ENCODE measurements around the gene HES6.

HES6 gene

DNA sequence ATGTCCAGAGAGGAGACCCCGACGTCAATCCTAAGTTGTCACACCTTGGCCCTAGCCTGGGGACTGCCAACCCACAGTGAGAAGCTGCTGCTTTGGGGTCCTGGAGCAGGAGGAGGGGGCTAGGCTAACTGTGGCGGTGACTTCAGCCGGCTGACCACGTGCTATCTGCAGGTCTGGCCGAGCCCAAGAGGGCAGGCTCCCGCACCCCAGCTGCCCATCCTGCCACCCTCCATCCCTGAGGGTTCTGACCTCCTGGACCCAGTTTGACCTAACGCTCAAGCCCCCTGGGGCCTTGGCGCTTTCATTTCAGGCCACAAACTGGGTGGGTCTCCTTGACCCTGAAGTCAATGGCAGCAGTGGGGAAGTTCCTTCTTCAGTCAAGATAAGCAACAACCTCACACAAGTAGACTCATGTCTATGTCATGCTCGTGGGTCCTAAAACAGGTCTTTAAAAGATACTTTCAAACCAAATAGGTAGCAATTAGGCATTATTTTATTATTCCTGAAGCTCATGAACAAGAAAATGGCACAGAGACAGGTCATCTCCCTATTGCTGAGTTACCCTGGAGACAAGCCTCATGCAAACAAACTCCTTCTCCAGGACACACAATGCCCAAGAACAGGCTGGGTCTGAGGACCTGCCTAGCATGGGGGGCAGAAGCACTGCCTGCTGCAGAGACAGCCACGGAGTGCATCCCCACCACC lies 2.3 kb downstream of the HES6 start:
- Histone ChIP-seq H3K79me1 (ENCODE audit: low read length) (no peaks in the 10 kb centered on the region), H3K4me3 (ENCODE audit: low read length) (no peak overlapping the region), H3K23ac (ENCODE audit: low read length) (no peak overlapping the region), H3K4me2 (ENCODE audit: low read length) (no peak overlapping the region), H3K36me3 (ENCODE audit: control insufficient read depth, insufficient read depth, low read length) (no peaks in the 10 kb centered on the region), H2AK5ac (ENCODE audit: low read length) (no peak overlapping the region), H2BK5ac (ENCODE audit: low read length) (no peak overlapping the region), H4K8ac (ENCODE audit: low read depth, low read length) (no peak overlapping the region), H3K79me2 (ENCODE audit: control insufficient read depth, insufficient read depth, low read length) (no peaks in the 10 kb centered on the region), H3K27me3 (ENCODE audit: insufficient read depth, low read length, poor library complexity) (peaks cover 7% of the 10 kb centered on the region), H2BK120ac (ENCODE audit: low read depth, low read length) (no peak overlapping the region), H3K4ac (ENCODE audit: low read depth, low read length) (no peak overlapping the region), H4K5ac (ENCODE audit: low read length) (no peak overlapping the region), H3K4me1 (ENCODE audit: control insufficient read depth, low read depth, low read length) (no peaks in the 10 kb centered on the region), H3K9ac (ENCODE audit: low read length) (no peak overlapping the region), H3K18ac (ENCODE audit: low read length) (no peak overlapping the region), H3K27ac (ENCODE audit: low read depth, low read length) (no peak overlapping the region), H3K56ac (ENCODE audit: low read length) (no peak overlapping the region), H2BK15ac (replicated peaks; ENCODE audit: low read depth) (no peak overlapping the region)
- peak; percentile 39 for DNase-seq
- no CpG with 5 or more reads among the region's 11 CpGs for WGBS (ENCODE audit: extremely low coverage, insufficient coverage, low lambda C conversion rate)

DNA sequence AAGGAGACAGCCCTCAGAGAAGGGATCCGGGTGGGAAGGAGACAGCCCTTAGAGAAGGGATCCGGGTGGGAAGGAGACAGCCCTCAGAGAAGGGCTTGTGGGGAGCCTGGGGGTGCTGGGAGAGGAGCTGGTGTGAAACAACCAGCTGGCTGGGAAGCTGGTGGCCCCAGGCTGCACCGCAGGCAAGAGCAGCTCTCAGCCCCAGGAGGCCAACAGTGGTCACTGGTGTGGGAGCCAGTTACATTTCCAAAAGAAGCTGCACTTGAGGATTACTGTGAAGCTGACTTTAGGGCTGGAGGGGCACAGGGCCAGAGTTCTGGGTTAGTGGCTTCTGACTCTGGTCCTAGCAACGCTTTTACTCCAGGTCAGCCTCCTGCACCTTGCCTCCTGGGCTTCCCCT lies 3.3 kb downstream of the HES6 start:
- Histone ChIP-seq H3K4me1 (ENCODE audit: control insufficient read depth, low read depth, low read length) (no peaks in the 10 kb centered on the region), H3K4me3 (ENCODE audit: low read length) (no peak overlapping the region), H2AK5ac (ENCODE audit: low read length) (no peak overlapping the region), H3K9ac (ENCODE audit: low read length) (no peak overlapping the region), H3K36me3 (ENCODE audit: control insufficient read depth, insufficient read depth, low read length) (no peaks in the 10 kb centered on the region), H3K23ac (ENCODE audit: low read length) (no peak overlapping the region), H2BK15ac (replicated peaks; ENCODE audit: low read depth) (no peak overlapping the region), H3K79me2 (ENCODE audit: control insufficient read depth, insufficient read depth, low read length) (no peaks in the 10 kb centered on the region), H3K79me1 (ENCODE audit: low read length) (no peaks in the 10 kb centered on the region), H3K27me3 (ENCODE audit: insufficient read depth, low read length, poor library complexity) (peaks cover 7% of the 10 kb centered on the region), H3K18ac (ENCODE audit: low read length) (no peak overlapping the region), H3K27ac (ENCODE audit: low read depth, low read length) (no peak overlapping the region), H3K56ac (ENCODE audit: low read length) (no peak overlapping the region), H3K4ac (ENCODE audit: low read depth, low read length) (no peak overlapping the region), H3K4me2 (ENCODE audit: low read length) (no peak overlapping the region), H2BK5ac (ENCODE audit: low read length) (no peak overlapping the region), H4K5ac (ENCODE audit: low read length) (no peak overlapping the region), H4K8ac (ENCODE audit: low read depth, low read length) (no peak overlapping the region), H2BK120ac (ENCODE audit: low read depth, low read length) (no peak overlapping the region)
- no peak for DNase-seq
- WGBS (ENCODE audit: extremely low coverage, insufficient coverage, low lambda C conversion rate), result no CpG with 5 or more reads among the region's 4 CpGs

DNA sequence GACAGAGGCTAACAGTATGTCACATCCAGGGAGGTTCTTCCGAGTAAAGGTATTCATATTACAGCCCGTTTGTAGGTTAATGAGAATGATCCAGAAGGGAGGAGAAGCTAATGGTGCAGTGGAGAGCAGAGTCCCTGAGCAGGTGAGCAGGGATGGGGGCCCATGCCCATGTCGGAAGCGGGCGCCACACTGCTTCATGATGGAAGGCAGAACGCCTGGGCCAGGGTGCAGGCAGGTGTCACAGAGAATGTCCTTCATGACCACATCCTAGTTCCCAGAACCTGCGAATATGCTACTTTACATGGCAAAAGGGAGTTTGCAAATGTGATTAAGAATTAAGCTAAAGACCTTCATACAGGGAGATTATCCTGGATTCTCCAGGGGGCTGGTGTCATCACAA lies 4.0 kb downstream of the HES6 start:
- H3K79me2 ChIP-seq (ENCODE audit: control insufficient read depth, insufficient read depth, low read length), result no peaks in the 10 kb centered on the region
- H2BK120ac ChIP-seq (ENCODE audit: low read depth, low read length), result no peak overlapping the region
- no peak overlapping the region for H4K5ac ChIP-seq (ENCODE audit: low read length)
- no peak overlapping the region for H4K8ac ChIP-seq (ENCODE audit: low read depth, low read length)
- H3K79me1 ChIP-seq (ENCODE audit: low read length), result no peaks in the 10 kb centered on the region
- no peak overlapping the region for H3K4me2 ChIP-seq (ENCODE audit: low read length)
- H3K18ac ChIP-seq (ENCODE audit: low read length), result no peak overlapping the region
- no peak overlapping the region for H3K4me3 ChIP-seq (ENCODE audit: low read length)
- no peak for DNase-seq
- no CpG with 5 or more reads among the region's 7 CpGs for whole genome bisulfite sequencing (ENCODE audit: extremely low coverage, insufficient coverage, low lambda C conversion rate)
- H3K36me3 ChIP-seq (ENCODE audit: control insufficient read depth, insufficient read depth, low read length), result no peaks in the 10 kb centered on the region
- no peak overlapping the region for H3K56ac ChIP-seq (ENCODE audit: low read length)
- H3K27me3 ChIP-seq (ENCODE audit: insufficient read depth, low read length, poor library complexity), result peaks cover 7% of the 10 kb centered on the region
- no peak overlapping the region for H3K27ac ChIP-seq (ENCODE audit: low read depth, low read length)
- no peaks in the 10 kb centered on the region for H3K4me1 ChIP-seq (ENCODE audit: control insufficient read depth, low read depth, low read length)
- no peak overlapping the region for H2AK5ac ChIP-seq (ENCODE audit: low read length)
- H3K9ac ChIP-seq (ENCODE audit: low read length), result no peak overlapping the region
- H3K23ac ChIP-seq (ENCODE audit: low read length), result no peak overlapping the region
- H3K4ac ChIP-seq (ENCODE audit: low read depth, low read length), result no peak overlapping the region
- no peak overlapping the region for H2BK15ac ChIP-seq (replicated peaks; ENCODE audit: low read depth)
- no peak overlapping the region for H2BK5ac ChIP-seq (ENCODE audit: low read length)

DNA sequence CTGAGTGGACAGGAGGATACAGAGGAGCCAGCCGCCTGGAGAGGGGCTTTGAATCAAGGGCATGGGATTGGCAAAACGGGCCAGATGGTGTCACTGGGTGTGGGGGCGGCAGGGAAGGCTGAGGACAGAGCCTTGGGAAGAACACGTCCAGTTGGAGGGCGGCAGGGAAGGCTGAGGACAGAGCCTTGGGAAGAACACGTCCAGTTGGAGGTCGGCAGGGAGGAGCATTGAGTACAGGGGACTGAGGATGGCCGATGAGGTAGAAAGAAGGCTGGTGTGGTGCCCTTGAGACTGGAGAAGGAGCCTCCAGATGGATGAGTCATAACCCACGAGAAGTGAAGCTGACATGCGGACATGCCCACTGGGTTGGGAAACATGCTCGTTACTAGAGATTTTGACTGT lies 4.5 kb downstream of the HES6 start:
- no peak overlapping the region for H4K8ac ChIP-seq (ENCODE audit: low read depth, low read length)
- no peak overlapping the region for H2AK5ac ChIP-seq (ENCODE audit: low read length)
- no peak overlapping the region for H3K4ac ChIP-seq (ENCODE audit: low read depth, low read length)
- H3K23ac ChIP-seq (ENCODE audit: low read length), result no peak overlapping the region
- no peak overlapping the region for H3K4me2 ChIP-seq (ENCODE audit: low read length)
- H3K4me3 ChIP-seq (ENCODE audit: low read length), result no peak overlapping the region
- no peak overlapping the region for H2BK5ac ChIP-seq (ENCODE audit: low read length)
- H3K36me3 ChIP-seq (ENCODE audit: control insufficient read depth, insufficient read depth, low read length), result no peaks in the 10 kb centered on the region
- H2BK120ac ChIP-seq (ENCODE audit: low read depth, low read length), result no peak overlapping the region
- H3K9ac ChIP-seq (ENCODE audit: low read length), result no peak overlapping the region
- H3K27ac ChIP-seq (ENCODE audit: low read depth, low read length), result no peak overlapping the region
- peaks cover 11% of the 10 kb centered on the region for H3K27me3 ChIP-seq (ENCODE audit: insufficient read depth, low read length, poor library complexity)
- H2BK15ac ChIP-seq (replicated peaks; ENCODE audit: low read depth), result no peak overlapping the region
- H3K79me1 ChIP-seq (ENCODE audit: low read length), result no peaks in the 10 kb centered on the region
- no CpG with 5 or more reads among the region's 11 CpGs for WGBS (ENCODE audit: extremely low coverage, insufficient coverage, low lambda C conversion rate)
- no peaks in the 10 kb centered on the region for H3K79me2 ChIP-seq (ENCODE audit: control insufficient read depth, insufficient read depth, low read length)
- no peak overlapping the region for H4K5ac ChIP-seq (ENCODE audit: low read length)
- no peak overlapping the region for H3K18ac ChIP-seq (ENCODE audit: low read length)
- H3K4me1 ChIP-seq (ENCODE audit: control insufficient read depth, low read depth, low read length), result no peaks in the 10 kb centered on the region
- no peak overlapping the region for H3K56ac ChIP-seq (ENCODE audit: low read length)
- no peak for DNase-seq

DNA sequence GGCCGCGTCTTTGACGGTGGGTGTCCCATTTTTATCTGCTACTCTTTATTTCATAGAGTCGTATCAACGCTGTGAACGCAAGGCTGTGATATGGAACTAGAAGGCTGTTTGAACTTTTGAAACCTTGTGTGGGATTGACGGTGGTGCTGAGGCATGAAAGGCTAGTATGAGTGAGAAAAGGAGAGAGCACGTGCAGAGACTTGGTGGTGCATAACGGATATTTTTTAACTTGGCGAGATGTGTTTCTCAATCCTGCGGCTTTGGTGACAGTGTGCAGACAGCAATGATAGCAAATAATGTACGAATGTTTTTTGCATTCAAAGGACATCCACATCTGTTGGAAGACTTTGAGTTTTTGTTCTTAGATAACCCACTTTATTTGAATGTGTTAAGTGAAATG lies 6.2 kb downstream of the HES6 start:
- Histone ChIP-seq H3K56ac (ENCODE audit: low read length) (no peak overlapping the region), H3K27me3 (ENCODE audit: insufficient read depth, low read length, poor library complexity) (peaks cover 7% of the 10 kb centered on the region), H3K4me2 (ENCODE audit: low read length) (no peak overlapping the region), H2AK5ac (ENCODE audit: low read length) (no peak overlapping the region), H2BK5ac (ENCODE audit: low read length) (no peak overlapping the region), H4K8ac (ENCODE audit: low read depth, low read length) (no peak overlapping the region), H3K9ac (ENCODE audit: low read length) (no peak overlapping the region), H3K18ac (ENCODE audit: low read length) (no peak overlapping the region), H4K5ac (ENCODE audit: low read length) (no peak overlapping the region), H3K23ac (ENCODE audit: low read length) (no peak overlapping the region), H3K36me3 (ENCODE audit: control insufficient read depth, insufficient read depth, low read length) (no peaks in the 10 kb centered on the region), H3K4ac (ENCODE audit: low read depth, low read length) (no peak overlapping the region), H3K27ac (ENCODE audit: low read depth, low read length) (no peak overlapping the region), H2BK15ac (replicated peaks; ENCODE audit: low read depth) (no peak overlapping the region), H3K79me2 (ENCODE audit: control insufficient read depth, insufficient read depth, low read length) (no peaks in the 10 kb centered on the region), H3K4me1 (ENCODE audit: control insufficient read depth, low read depth, low read length) (no peaks in the 10 kb centered on the region), H3K79me1 (ENCODE audit: low read length) (no peaks in the 10 kb centered on the region), H2BK120ac (ENCODE audit: low read depth, low read length) (no peak overlapping the region), H3K4me3 (ENCODE audit: low read length) (no peak overlapping the region)
- DNase-seq, result no peak
- no CpG with 5 or more reads among the region's 12 CpGs for WGBS (ENCODE audit: extremely low coverage, insufficient coverage, low lambda C conversion rate)

DNA sequence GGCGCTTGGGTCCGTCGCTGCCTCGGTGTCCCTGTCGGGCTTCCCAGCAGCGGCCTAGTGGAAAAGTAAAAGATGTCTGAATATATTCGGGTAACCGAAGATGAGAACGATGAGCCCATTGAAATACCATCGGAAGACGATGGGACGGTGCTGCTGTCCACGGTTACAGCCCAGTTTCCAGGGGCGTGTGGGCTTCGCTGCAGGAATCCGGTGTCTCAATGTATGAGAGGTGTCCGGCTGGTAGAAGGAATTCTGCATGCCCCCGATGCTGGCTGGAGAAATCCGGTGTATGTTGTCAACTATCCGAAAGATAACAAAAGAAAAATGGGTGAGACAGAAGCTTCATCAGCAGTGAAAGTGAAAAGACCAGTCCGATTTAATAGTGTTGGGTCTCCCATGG lies 8.0 kb downstream of the HES6 start:
- DNase-seq, result no peak

More for the DNA sequence above, 8.0 kb downstream of the HES6 start:
- Histone ChIP-seq H3K79me1 (ENCODE audit: low read length) (no peaks in the 10 kb centered on the region), H3K23ac (ENCODE audit: low read length) (no peak overlapping the region), H3K27me3 (ENCODE audit: insufficient read depth, low read length, poor library complexity) (peaks cover 5% of the 10 kb centered on the region), H3K27ac (ENCODE audit: low read depth, low read length) (no peak overlapping the region), H3K4me3 (ENCODE audit: low read length) (no peak overlapping the region), H3K4me2 (ENCODE audit: low read length) (no peak overlapping the region), H2BK5ac (ENCODE audit: low read length) (no peak overlapping the region), H4K5ac (ENCODE audit: low read length) (no peak overlapping the region), H3K9ac (ENCODE audit: low read length) (no peak overlapping the region), H2AK5ac (ENCODE audit: low read length) (no peak overlapping the region), H3K36me3 (ENCODE audit: control insufficient read depth, insufficient read depth, low read length) (no peaks in the 10 kb centered on the region), H2BK120ac (ENCODE audit: low read depth, low read length) (no peak overlapping the region), H3K4ac (ENCODE audit: low read depth, low read length) (no peak overlapping the region), H3K56ac (ENCODE audit: low read length) (no peak overlapping the region), H3K4me1 (ENCODE audit: control insufficient read depth, low read depth, low read length) (no peaks in the 10 kb centered on the region), H3K18ac (ENCODE audit: low read length) (no peak overlapping the region), H4K8ac (ENCODE audit: low read depth, low read length) (no peak overlapping the region), H3K79me2 (ENCODE audit: control insufficient read depth, insufficient read depth, low read length) (no peaks in the 10 kb centered on the region), H2BK15ac (replicated peaks; ENCODE audit: low read depth) (no peak overlapping the region)
- no CpG with 5 or more reads among the region's 21 CpGs for WGBS (ENCODE audit: extremely low coverage, insufficient coverage, low lambda C conversion rate)
